NCI-H2196 (cell line): ENCODE results near the gene DHFR.
A peak's percentile ranks its signal among the peaks of the same experiment; 100 is the strongest.
"Not testable (repeated sequence)": the region's sequence is repeated elsewhere in the genome, so short reads cannot be mapped to it uniquely, and the experiment has no call there.

Experiments
- DNase-seq: peaks from one replicate; lab custom pipeline; 2025; ENCODE audit not compliant: unreplicated experiment; lab: John Stamatoyannopoulos, UW

DHFR gene

GRCh38 chr5:80654391-80655230 lies at the start of gene DHFR, which contains the start of gene MSH3:
TSS of gene DHFR (minus strand) at chr5:80654983. CDS start at chr5:80654489, 494 bp downstream.
TSS of gene MSH3 (plus strand) at chr5:80654652. CDS start at chr5:80654728, 76 bp downstream.
- peak; percentile 68 for DNase-seq

- DNase-seq, result no peak
Measured at GRCh38 chr5:80704221-80704620, 49.4 kb upstream of the DHFR start.

GRCh38 chr5:80703747-80704146 lies 49.0 kb upstream of the DHFR start:
- no peak for DNase-seq

- DNase-seq, result no peak
Measured at GRCh38 chr5:80703291-80703690, 48.5 kb upstream of the DHFR start.

GRCh38 chr5:80701597-80701996 lies 46.8 kb upstream of the DHFR start:
- DNase-seq, result no peak

- DNase-seq, result no peak
Measured at GRCh38 chr5:80698369-80698768, 43.6 kb upstream of the DHFR start.

- no peak for DNase-seq
Measured at GRCh38 chr5:80697100-80697499, 42.3 kb upstream of the DHFR start.

GRCh38 chr5:80696450-80696849 lies 41.7 kb upstream of the DHFR start:
- DNase-seq, result no peak

- no peak for DNase-seq
Measured at GRCh38 chr5:80695666-80696065, 40.9 kb upstream of the DHFR start.

GRCh38 chr5:80689627-80690026 lies 34.8 kb upstream of the DHFR start:
- DNase-seq, result no peak

GRCh38 chr5:80688648-80689420 lies 34.1 kb upstream of the DHFR start:
- no peak for DNase-seq

- DNase-seq, result no peak
Measured at GRCh38 chr5:80686757-80687156, 32.0 kb upstream of the DHFR start.

- no peak for DNase-seq
Measured at GRCh38 chr5:80676706-80677105, 21.9 kb upstream of the DHFR start.

GRCh38 chr5:80672140-80672736 lies 17.5 kb upstream of the DHFR start:
- peak; percentile 52 for DNase-seq

- DNase-seq, result no peak
Measured at GRCh38 chr5:80668016-80668969, 13.5 kb upstream of the DHFR start.

GRCh38 chr5:80667384-80667783 lies 12.6 kb upstream of the DHFR start:
- no peak for DNase-seq

GRCh38 chr5:80665057-80665456 lies 10.3 kb upstream of the DHFR start:
- no peak for DNase-seq

- no peak for DNase-seq
Measured at GRCh38 chr5:80662108-80662507, 7.3 kb upstream of the DHFR start.

- not testable (repeated sequence) for DNase-seq
Measured at GRCh38 chr5:80660661-80661060, 5.9 kb upstream of the DHFR start.

- no peak for DNase-seq
Measured at GRCh38 chr5:80659106-80659505, 4.3 kb upstream of the DHFR start.

- DNase-seq, result no peak
Measured at GRCh38 chr5:80656425-80656824, 1.6 kb upstream of the DHFR start.
